ENCODE data around the gene SLC23A1.
A peak's percentile ranks its signal among the peaks of the same experiment; 100 is the strongest.

SLC23A1 gene

GRCh38 chr5:139407517-139407916, 24.4 kb upstream of the SLC23A1 start:
- no peak overlapping the region for H3K4me3 ChIP-seq (ENCODE audit: low read length)
- DNase-seq (ENCODE audit: low read depth): no peak
- TF ChIP-seq CTCF (conservative IDR thresholded peaks at IDR 0.05; ENCODE audit: low read length): no peak

GRCh38 chr5:139406963-139407362, 23.9 kb upstream of the SLC23A1 start:
- TF ChIP-seq CTCF (conservative IDR thresholded peaks at IDR 0.05; ENCODE audit: low read length): no peak
- no peak overlapping the region for H3K4me3 ChIP-seq (ENCODE audit: low read length)
- DNase-seq (ENCODE audit: low read depth): no peak

- peak overlapping the region; percentile 47 for H3K4me3 ChIP-seq (ENCODE audit: low read length)
- no peak for DNase-seq (ENCODE audit: low read depth)
- no peak for TF ChIP-seq CTCF (conservative IDR thresholded peaks at IDR 0.05; ENCODE audit: low read length)
These were observed 21.4 kb upstream of the SLC23A1 start for GRCh38 chr5:139404484-139404840.

DNA sequence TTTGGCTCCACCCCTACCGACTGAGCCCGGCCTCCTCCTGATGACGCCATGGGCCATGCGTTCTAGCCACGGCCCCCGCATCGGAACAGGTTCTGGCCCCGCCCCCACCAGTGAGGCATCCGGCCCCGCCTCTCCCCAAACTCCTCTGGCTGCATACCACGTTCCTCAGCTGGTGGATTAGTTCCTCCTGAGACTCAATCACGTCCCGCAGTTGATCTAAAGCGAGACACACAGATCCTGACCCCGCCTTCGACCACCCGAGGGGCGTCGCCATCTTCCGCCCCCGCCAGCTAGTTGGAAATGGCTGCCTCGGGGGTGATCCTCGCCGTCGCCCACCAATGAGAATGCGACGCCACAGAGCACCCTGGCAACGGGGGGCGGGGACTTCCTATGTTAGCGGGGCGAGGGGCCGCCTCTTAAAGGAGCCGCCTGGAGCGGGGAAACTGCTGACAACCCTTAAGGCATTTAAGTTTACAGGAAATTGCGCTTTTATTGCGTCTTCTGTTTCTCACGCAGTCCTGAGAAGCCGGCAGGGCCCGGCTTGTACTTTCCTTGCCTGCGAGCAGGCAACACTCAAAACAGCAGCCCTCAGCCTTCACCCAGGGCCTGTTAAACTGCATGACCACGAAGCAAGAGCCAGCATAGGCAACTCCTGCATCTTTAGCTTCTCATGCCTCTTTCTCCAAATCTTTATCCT, 20.8 kb upstream of the SLC23A1 start, which contains the start of gene SPATA24:
TSS of gene SPATA24 (minus strand) at position 303 of the 697 bp plus-strand sequence. CDS start at position 274, 29 bp downstream.
- no peak for TF ChIP-seq CTCF (conservative IDR thresholded peaks at IDR 0.05; ENCODE audit: low read length)
- peak within 1 kb of the TSS; percentile 79 for H3K4me3 ChIP-seq (ENCODE audit: low read length)
- DNase-seq (ENCODE audit: low read depth): peak; percentile 97

DNA sequence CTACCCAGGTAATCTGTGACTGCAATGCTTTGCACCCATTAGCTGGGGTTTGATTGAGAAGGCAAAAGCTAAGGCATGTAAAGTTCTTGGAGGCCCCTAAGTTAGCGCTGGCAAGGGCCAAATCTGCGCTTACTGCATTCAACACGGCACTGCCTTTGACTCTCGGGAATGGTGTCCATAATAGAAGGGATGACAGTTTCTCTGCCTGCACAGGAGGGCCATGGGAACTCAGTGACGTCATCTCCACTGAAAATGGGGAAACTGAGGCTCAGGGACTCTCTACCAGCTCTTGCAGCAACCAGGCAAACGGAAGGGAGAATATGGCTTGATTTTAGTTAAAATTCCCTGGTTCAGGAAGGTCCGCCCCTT, 20.3 kb upstream of the SLC23A1 start:
- peak overlapping the region; percentile 79 for H3K4me3 ChIP-seq (ENCODE audit: low read length)
- no peak for TF ChIP-seq CTCF (conservative IDR thresholded peaks at IDR 0.05; ENCODE audit: low read length)
- no peak for DNase-seq (ENCODE audit: low read depth)

- no peak for DNase-seq (ENCODE audit: low read depth)
- TF ChIP-seq CTCF (conservative IDR thresholded peaks at IDR 0.05; ENCODE audit: low read length): peak; percentile 29; the same call in 1 of the 2 replicates
These were observed 19.6 kb upstream of the SLC23A1 start for GRCh38 chr5:139402561-139403158.

GRCh38 chr5:139401546-139401945, 18.4 kb upstream of the SLC23A1 start:
- DNase-seq (ENCODE audit: low read depth): no peak
- TF ChIP-seq CTCF (conservative IDR thresholded peaks at IDR 0.05; ENCODE audit: low read length): no peak
- no peak overlapping the region for H3K4me3 ChIP-seq (ENCODE audit: low read length)

More at GRCh38 chr5:139402561-139403158, 19.6 kb upstream of the SLC23A1 start:
- H3K4me3 ChIP-seq (ENCODE audit: low read length): no peak overlapping the region

Measured in AG10803 (cell line).